GM10266 (cell line): Measurements from ENCODE around the gene LARGE2.
"Not testable (repeated sequence)": the region's sequence is repeated elsewhere in the genome, so short reads cannot be mapped to it uniquely, and the experiment has no call there.

ENCODE experiments used
- DNase-seq: peaks from one replicate; pipeline ENCODE4 v3.0.0; 2012; ENCODE audit errors: extremely low spot score
- TF ChIP-seq, protein P1 (sequence below): IDR thresholded peaks from 2 replicates; pipeline ENCODE4 v1.5.1; 2012; ENCODE audit warnings: mild to moderate bottlenecking, low read depth; ENCODE audit not compliant: control insufficient read depth, insufficient read depth; ENCODE audit errors: missing control alignments

Gene LARGE2

DNA sequence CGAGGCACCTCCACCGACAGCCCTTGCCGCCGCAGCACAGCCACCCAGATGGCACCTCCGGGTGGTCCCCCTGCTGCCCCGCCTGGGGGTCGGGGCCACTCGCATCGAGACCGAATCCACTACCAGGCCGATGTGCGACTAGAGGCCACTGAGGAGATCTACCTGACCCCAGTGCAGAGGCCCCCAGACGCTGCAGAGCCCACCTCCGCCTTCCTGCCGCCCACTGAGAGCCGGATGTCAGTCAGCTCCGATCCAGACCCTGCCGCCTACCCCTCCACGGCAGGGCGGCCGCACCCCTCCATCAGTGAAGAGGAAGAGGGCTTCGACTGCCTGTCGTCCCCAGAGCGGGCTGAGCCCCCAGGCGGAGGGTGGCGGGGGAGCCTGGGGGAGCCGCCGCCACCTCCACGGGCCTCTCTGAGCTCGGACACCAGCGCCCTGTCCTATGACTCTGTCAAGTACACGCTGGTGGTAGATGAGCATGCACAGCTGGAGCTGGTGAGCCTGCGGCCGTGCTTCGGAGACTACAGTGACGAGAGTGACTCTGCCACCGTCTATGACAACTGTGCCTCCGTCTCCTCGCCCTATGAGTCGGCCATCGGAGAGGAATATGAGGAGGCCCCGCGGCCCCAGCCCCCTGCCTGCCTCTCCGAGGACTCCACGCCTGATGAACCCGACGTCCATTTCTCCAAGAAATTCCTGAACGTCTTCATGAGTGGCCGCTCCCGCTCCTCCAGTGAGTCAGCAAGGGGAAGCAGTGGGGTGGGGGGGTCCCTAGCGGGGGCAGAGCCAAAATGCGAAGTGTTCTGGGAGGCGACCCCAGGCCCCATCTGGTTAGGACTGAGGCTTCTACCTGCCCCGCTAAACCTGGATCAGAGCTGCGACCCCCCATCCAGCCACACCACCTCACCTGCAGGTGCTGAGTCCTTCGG, 19.7 kb upstream of the LARGE2 start:
- TF ChIP-seq, protein P1, sequence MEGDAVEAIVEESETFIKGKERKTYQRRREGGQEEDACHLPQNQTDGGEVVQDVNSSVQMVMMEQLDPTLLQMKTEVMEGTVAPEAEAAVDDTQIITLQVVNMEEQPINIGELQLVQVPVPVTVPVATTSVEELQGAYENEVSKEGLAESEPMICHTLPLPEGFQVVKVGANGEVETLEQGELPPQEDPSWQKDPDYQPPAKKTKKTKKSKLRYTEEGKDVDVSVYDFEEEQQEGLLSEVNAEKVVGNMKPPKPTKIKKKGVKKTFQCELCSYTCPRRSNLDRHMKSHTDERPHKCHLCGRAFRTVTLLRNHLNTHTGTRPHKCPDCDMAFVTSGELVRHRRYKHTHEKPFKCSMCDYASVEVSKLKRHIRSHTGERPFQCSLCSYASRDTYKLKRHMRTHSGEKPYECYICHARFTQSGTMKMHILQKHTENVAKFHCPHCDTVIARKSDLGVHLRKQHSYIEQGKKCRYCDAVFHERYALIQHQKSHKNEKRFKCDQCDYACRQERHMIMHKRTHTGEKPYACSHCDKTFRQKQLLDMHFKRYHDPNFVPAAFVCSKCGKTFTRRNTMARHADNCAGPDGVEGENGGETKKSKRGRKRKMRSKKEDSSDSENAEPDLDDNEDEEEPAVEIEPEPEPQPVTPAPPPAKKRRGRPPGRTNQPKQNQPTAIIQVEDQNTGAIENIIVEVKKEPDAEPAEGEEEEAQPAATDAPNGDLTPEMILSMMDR, result no peak
- DNase-seq, result no peak

- TF ChIP-seq, protein P1, result no peak
- no peak for DNase-seq
Observed at GRCh38 chr11:45904309-45904915, 18.0 kb upstream of the LARGE2 start.

DNA sequence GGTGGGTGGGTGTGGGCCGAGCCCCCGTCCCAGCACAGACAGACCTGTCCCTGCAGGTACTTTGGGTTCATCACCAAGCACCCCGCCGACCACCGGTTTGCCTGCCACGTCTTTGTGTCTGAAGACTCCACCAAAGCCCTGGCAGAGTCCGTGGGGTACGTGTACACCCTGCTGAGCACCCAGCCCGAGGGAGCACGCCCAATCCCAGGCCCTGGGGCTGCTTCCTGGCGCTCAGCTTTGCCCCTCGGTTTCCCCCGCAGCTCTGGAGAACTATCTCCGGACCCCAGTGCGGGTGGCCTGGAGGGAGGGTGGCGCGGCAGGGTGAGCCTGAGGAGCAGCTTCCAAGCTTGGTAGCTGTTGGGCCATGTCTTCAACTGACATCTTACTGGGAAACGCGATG, 17.4 kb upstream of the LARGE2 start:
- TF ChIP-seq, protein P1, result no peak
- DNase-seq, result no peak

DNA sequence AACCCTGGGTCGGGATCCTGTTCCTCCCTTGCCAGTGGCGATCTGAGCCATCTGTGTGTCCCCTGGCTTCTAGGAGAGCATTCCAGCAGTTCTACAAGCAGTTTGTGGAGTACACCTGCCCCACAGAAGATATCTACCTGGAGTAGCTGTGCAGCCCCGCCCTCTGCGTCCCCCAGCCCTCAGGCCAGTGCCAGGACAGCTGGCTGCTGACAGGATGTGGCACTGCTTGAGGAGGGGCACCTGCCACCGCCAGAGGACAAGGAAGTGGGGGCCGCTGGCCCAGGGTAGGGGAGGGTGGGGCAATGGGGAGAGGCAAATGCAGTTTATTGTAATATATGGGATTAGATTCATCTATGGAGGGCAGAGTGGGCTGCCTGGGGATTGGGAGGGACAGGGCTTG, 16.9 kb upstream of the LARGE2 start:
- DNase-seq, result not testable (repeated sequence)

GRCh38 chr11:45906096-45906682, 16.3 kb upstream of the LARGE2 start:
- DNase-seq, result no peak
- TF ChIP-seq, protein P1, result no peak

GRCh38 chr11:45906965-45907611, 15.4 kb upstream of the LARGE2 start, which contains the start of gene FREY1:
Gene FREY1 (minus strand): TSS chr11:45907271. CDS start chr11:45907245, 26 bp downstream.
- TF ChIP-seq, protein P1, result no peak
- DNase-seq, result no peak

DNA sequence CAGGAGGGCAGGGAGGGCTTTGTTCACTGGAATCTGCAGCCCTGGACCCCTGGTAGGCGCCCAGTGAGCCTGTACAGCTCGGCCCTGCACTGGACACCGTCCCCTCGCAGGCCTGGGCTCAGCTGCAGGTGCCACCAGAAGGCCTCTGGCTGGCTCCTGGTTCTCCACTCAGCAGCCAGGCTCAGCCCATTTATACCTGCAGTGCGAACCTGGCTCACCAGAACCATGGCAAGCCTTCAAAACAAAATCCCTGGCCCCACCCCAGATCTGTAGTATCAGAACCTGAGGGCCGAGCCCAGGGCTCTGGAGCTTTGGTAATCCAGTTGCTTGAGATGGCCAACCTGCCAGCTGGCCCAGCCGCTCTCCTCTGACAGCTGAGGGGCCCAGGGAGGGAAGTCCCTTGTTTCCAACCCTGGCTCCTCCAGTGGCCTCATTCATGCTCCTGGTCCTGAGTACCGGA, 14.5 kb upstream of the LARGE2 start:
- TF ChIP-seq, protein P1, result no peak
- no peak for DNase-seq
